Vagina (tissue), 2 donors: ENCODE data around the gene REXO4.
A peak's percentile ranks its signal among the peaks of the same experiment; 100 is the strongest.

Experiments used
- POLR2AphosphoS5 ChIP-seq, 2 donors: sonication (generic); formaldehyde crosslinking; IDR thresholded peaks; one replicate each; pipeline ENCODE4 v1.9.0; 2017; ENCODE audit warnings: antibody characterized with exemption in 2 of 2, mild to moderate bottlenecking in 2 of 2, low read depth in 1 of 2; ENCODE audit not compliant: insufficient read depth in 1 of 2
- TF ChIP-seq, protein P1 (sequence below), 3 experiments: fragments of 450-650 bp in 2 of 3; fragments of 200-600 bp in 1 of 3; sonication (generic) in 1 of 3; IDR thresholded peaks; one replicate each; pipeline ENCODE4 v1.5.1; 2017 to 2019; ENCODE audit warnings: antibody characterized with exemption in 3 of 3, mild to moderate bottlenecking in 2 of 3, moderate library complexity in 2 of 3

DNA sequence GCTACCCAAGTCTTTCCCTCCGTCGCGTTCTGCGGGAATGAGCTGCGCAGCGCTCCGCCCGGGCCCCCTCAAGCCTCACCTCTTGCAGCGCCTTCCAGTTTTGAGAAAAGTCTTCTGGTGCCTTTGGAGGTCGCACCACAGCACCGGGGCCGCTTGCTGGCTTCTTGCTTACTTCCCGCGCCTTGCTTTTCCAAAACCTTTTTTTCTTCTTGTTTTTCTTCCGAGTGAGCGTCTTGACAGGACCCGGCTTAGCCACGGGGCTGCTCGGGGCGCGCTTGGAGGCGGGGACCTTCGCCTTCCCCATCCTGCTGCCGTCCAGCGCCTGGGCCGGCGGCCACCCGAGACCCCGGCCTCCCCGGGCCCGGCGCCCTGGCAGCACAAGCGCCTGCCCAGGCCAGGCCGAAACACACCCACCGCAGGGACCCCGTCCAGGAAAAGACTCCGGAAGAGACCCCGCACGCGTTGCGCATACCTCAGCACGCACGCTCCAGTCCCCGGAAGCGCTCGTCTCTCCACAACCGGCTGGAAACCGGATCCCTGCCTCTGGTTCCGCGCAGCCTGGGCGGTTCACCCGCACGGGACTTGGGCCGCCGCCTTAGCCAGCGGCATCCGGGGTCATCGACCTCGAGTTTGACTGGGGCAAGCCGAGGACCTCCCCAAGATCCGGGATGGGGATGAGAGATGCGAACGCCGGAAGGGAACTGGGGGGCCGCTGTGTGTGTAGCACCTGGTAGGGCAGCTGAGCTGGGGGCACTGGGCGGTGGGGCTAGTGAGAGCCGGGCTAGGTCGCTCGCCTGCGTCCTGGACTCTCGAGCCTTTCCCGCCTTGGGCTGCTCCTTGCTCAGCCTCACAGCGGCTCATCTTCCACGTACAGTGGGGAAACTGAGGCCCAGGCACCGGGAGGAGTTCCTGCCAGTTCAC, at the start of gene REXO4:
- TF ChIP-seq, protein P1, sequence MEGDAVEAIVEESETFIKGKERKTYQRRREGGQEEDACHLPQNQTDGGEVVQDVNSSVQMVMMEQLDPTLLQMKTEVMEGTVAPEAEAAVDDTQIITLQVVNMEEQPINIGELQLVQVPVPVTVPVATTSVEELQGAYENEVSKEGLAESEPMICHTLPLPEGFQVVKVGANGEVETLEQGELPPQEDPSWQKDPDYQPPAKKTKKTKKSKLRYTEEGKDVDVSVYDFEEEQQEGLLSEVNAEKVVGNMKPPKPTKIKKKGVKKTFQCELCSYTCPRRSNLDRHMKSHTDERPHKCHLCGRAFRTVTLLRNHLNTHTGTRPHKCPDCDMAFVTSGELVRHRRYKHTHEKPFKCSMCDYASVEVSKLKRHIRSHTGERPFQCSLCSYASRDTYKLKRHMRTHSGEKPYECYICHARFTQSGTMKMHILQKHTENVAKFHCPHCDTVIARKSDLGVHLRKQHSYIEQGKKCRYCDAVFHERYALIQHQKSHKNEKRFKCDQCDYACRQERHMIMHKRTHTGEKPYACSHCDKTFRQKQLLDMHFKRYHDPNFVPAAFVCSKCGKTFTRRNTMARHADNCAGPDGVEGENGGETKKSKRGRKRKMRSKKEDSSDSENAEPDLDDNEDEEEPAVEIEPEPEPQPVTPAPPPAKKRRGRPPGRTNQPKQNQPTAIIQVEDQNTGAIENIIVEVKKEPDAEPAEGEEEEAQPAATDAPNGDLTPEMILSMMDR (IDR thresholded peaks at IDR 0.05), result peak in 1 of 3 experiments; percentile 10
- TF ChIP-seq POLR2AphosphoS5 (IDR thresholded peaks at IDR 0.05; ENCODE audit: insufficient read depth in 1 of 2, low read depth in 1 of 2), result peak in 1 of 2 donors; percentile 85
